Smooth muscle cell (in vitro differentiated cells): ENCODE measurements around the gene AP5Z1. TPM values are rescaled to one million over a fixed set of nuclear protein-coding genes. Genes with fewer than 3 reads are reported as not detected.

ENCODE experiments used
- DNase-seq: peaks from one replicate; lab custom pipeline; 2025; ENCODE audit not compliant: unreplicated experiment; lab: John Stamatoyannopoulos, UW
- H2AFZ ChIP-seq: fragments of 200-600 bp; sonication (generic); 2 replicates; pipeline ENCODE4 v1.6.0; 2016; ENCODE audit warnings: antibody characterized with exemption, low read depth, mild to moderate bottlenecking
- H3F3A ChIP-seq: fragments of 200-600 bp; sonication (generic); 2 replicates; pipeline ENCODE4 v1.6.0; 2017; ENCODE audit warnings: antibody characterized with exemption, low read depth
- H3K27ac ChIP-seq: fragments of 200-600 bp; sonication (generic); 2 replicates; pipeline ENCODE4 v1.5.1; 2016; ENCODE audit warnings: low read depth, mild to moderate bottlenecking
- H3K27me3 ChIP-seq: fragments of 200-600 bp; sonication (generic); 2 replicates; pipeline ENCODE4 v1.6.1; 2016; ENCODE audit warnings: low read depth, mild to moderate bottlenecking
- H3K36me3 ChIP-seq: fragments of 200-600 bp; sonication (generic); 2 replicates; pipeline ENCODE4 v1.5.1; 2016; ENCODE audit warnings: low read depth
- H3K4me1 ChIP-seq: fragments of 200-600 bp; sonication (generic); 2 replicates; pipeline ENCODE4 v1.5.1; 2016; ENCODE audit warnings: low read depth
- H3K4me2 ChIP-seq: fragments of 200-600 bp; sonication (generic); 2 replicates; pipeline ENCODE4 v1.6.0; 2016; ENCODE audit warnings: mild to moderate bottlenecking
- H3K4me3 ChIP-seq: fragments of 200-600 bp; sonication (generic); 2 replicates; pipeline ENCODE4 v1.5.1; 2016; ENCODE audit warnings: mild to moderate bottlenecking
- H3K79me2 ChIP-seq: fragments of 200-600 bp; sonication (generic); 2 replicates; pipeline ENCODE4 v1.6.0; 2016; ENCODE audit warnings: low read depth, mild to moderate bottlenecking
- H3K9ac ChIP-seq: fragments of 200-600 bp; sonication (generic); 2 replicates; pipeline ENCODE4 v1.6.0; 2016; ENCODE audit warnings: low read depth
- H3K9me3 ChIP-seq: fragments of 200-600 bp; sonication (generic); replicated peaks from 2 replicates; pipeline ENCODE4 v1.5.1; 2016; ENCODE audit warnings: low read depth
- H4K20me1 ChIP-seq: fragments of 200-600 bp; sonication (generic); 2 replicates; pipeline ENCODE4 v1.6.0; 2016; ENCODE audit warnings: low read depth
- CTCF ChIP-seq: fragments of 200-600 bp; sonication (generic); IDR thresholded peaks from 2 replicates; pipeline ENCODE4 v1.5.1; 2017; ENCODE audit warnings: borderline replicate concordance, mild to moderate bottlenecking, antibody characterized with exemption; ENCODE audit not compliant: insufficient read depth, poor library complexity, severe bottlenecking
- WGBS: methylation state at CpG from one replicate; pipeline ENCODE4 v1.1.7; 2016; ENCODE audit warnings: low lambda C conversion rate; 5-methylcytosine and 5-hydroxymethylcytosine counted together
- polyA plus RNA-seq: library from polyadenylated mRNA; unstranded; fragments of >200 nt; fragmentation: Nextera tagmentation; extraction: Ambion mirVana; gene quantifications from 2 replicates; pipeline ENCODE4 v1.2.1, GENCODE V29; 2016
- total RNA-seq: library from RNA; depleted of rRNA; stranded (reverse); fragments of >200 nt; gene quantifications from 2 replicates; pipeline ENCODE4 v1.2.3, GENCODE V29; 2014

AP5Z1 gene
- total and polyA plus RNA-seq, 2 experiments from 2014 or later: 16.6 to 37.6 TPM

GRCh38 chr7:4787541-4787940 is 12.1 kb downstream of the AP5Z1 start:
- WGBS: 96% methylated on average over 17 of the region's 17 CpGs

GRCh38 chr7:4787947-4788626 is 12.7 kb downstream of the AP5Z1 start:
- no peaks in the 10 kb centered on the region for H3F3A ChIP-seq
- H3K79me2 ChIP-seq: no peaks in the 10 kb centered on the region
- H3K27me3 ChIP-seq: no peaks in the 10 kb centered on the region
- no peak overlapping the region for H2AFZ ChIP-seq
- no peak for DNase-seq
- H3K36me3 ChIP-seq: no peaks in the 10 kb centered on the region
- H3K4me2 ChIP-seq: no peak overlapping the region
- no peaks in the 10 kb centered on the region for H3K9me3 ChIP-seq
- no peak for TF ChIP-seq CTCF
- H3K9ac ChIP-seq: no peak overlapping the region
- H3K4me3 ChIP-seq: no peak overlapping the region
- WGBS: 95% methylated on average over 23 of the region's 23 CpGs
- H4K20me1 ChIP-seq: no peaks in the 10 kb centered on the region
- no peak overlapping the region for H3K27ac ChIP-seq
- no peaks in the 10 kb centered on the region for H3K4me1 ChIP-seq

More at GRCh38 chr7:4787541-4787940, 12.1 kb downstream of the AP5Z1 start:
- no peaks in the 10 kb centered on the region for H3K36me3 ChIP-seq
- no peak overlapping the region for H2AFZ ChIP-seq
- no peaks in the 10 kb centered on the region for H3F3A ChIP-seq
- TF ChIP-seq CTCF: no peak
- H4K20me1 ChIP-seq: no peaks in the 10 kb centered on the region
- H3K79me2 ChIP-seq: no peaks in the 10 kb centered on the region
- no peak overlapping the region for H3K4me2 ChIP-seq
- H3K9me3 ChIP-seq: no peaks in the 10 kb centered on the region
- DNase-seq: no peak
- no peaks in the 10 kb centered on the region for H3K27me3 ChIP-seq
- H3K4me3 ChIP-seq: no peak overlapping the region
- H3K9ac ChIP-seq: no peak overlapping the region
- H3K27ac ChIP-seq: no peak overlapping the region
- H3K4me1 ChIP-seq: no peaks in the 10 kb centered on the region

DNA sequence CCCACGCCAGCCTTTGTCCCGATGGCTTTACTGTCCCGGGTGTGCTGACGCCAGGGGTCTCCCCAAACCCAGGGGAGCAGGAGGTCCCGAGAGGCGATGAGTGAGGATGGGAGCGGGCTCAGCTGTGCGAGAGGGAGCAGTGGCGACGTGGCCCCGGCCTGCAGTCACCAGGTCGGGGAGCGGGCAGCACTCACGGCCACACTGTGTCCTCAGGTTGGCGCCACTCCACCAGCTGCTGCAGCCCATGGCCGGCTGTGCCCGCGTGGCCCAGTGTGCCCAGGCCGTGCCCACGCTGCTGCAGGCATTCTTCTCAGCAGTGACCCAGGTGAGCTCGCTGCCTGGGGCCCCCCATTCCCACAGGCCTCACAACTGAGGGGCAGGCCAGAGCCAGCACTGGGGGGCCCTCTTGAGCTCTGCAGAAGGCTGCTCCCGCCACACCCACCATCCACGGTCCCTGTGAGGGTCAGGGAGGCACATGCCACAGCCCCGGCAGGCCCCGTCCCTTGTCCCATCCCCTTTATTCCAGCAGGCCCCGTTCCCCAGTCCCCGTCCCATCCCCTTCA is 13.3 kb downstream of the AP5Z1 start:
- no peaks in the 10 kb centered on the region for H3K79me2 ChIP-seq
- no peaks in the 10 kb centered on the region for H3F3A ChIP-seq
- H4K20me1 ChIP-seq: no peaks in the 10 kb centered on the region
- no peak overlapping the region for H3K4me2 ChIP-seq
- no peaks in the 10 kb centered on the region for H3K27me3 ChIP-seq
- no peak overlapping the region for H2AFZ ChIP-seq
- TF ChIP-seq CTCF: no peak
- H3K4me3 ChIP-seq: no peak overlapping the region
- no peak overlapping the region for H3K27ac ChIP-seq
- no peaks in the 10 kb centered on the region for H3K9me3 ChIP-seq
- DNase-seq: no peak
- no peaks in the 10 kb centered on the region for H3K4me1 ChIP-seq
- no peak overlapping the region for H3K9ac ChIP-seq
- no peaks in the 10 kb centered on the region for H3K36me3 ChIP-seq
- WGBS: 96% methylated on average over 22 of the region's 27 CpGs
